GM23248 (cell line): ENCODE data around the gene TAF1B. TPM values are rescaled to one million over a fixed set of nuclear protein-coding genes. Genes with fewer than 3 reads are reported as not detected.

ENCODE experiments used
- DNase-seq: peaks from one replicate; pipeline ENCODE4 v3.0.0-alpha.2; 2015
- H2AFZ ChIP-seq: fragments of 200-600 bp; sonication (generic); 2 replicates; pipeline ENCODE4 v1.6.1; 2016; ENCODE audit warnings: antibody characterized with exemption
- H3F3A ChIP-seq: fragments of 200-600 bp; sonication (generic); 2 replicates; pipeline ENCODE4 v1.6.1; 2016; ENCODE audit warnings: mild to moderate bottlenecking, antibody characterized with exemption, mixed run types; ENCODE audit not compliant: insufficient read depth
- H3K27ac ChIP-seq: fragments of 200-600 bp; sonication (generic); 2 replicates; pipeline ENCODE4 v1.5.1; 2016; ENCODE audit warnings: mild to moderate bottlenecking
- H3K27me3 ChIP-seq: fragments of 200-600 bp; sonication (generic); replicated peaks from 2 replicates; pipeline ENCODE4 v1.6.1; 2016; ENCODE audit warnings: mild to moderate bottlenecking; ENCODE audit not compliant: insufficient read depth
- H3K36me3 ChIP-seq: fragments of 200-600 bp; sonication (generic); 2 replicates; pipeline ENCODE4 v1.6.1; 2016; ENCODE audit warnings: low read depth, mild to moderate bottlenecking
- H3K4me1 ChIP-seq: fragments of 200-600 bp; sonication (generic); 2 replicates; pipeline ENCODE4 v1.6.1; 2016; ENCODE audit warnings: mild to moderate bottlenecking; ENCODE audit not compliant: insufficient read depth
- H3K4me2 ChIP-seq: fragments of 200-600 bp; sonication (generic); one replicate; pipeline ENCODE4 v1.6.1; 2016; ENCODE audit warnings: mild to moderate bottlenecking; ENCODE audit not compliant: unreplicated experiment
- H3K4me3 ChIP-seq: fragments of 200-600 bp; sonication (generic); 2 replicates; pipeline ENCODE4 v1.5.1; 2016; ENCODE audit warnings: mild to moderate bottlenecking
- H3K79me2 ChIP-seq: fragments of 200-600 bp; sonication (generic); 2 replicates; pipeline ENCODE4 v1.6.1; 2016; ENCODE audit warnings: mild to moderate bottlenecking; ENCODE audit not compliant: insufficient read depth
- H3K9ac ChIP-seq: fragments of 200-600 bp; sonication (generic); 2 replicates; pipeline ENCODE4 v1.6.1; 2016; ENCODE audit warnings: mild to moderate bottlenecking
- H3K9me2 ChIP-seq: fragments of 200-600 bp; sonication (generic); 2 replicates; pipeline ENCODE4 v1.6.1; 2016; ENCODE audit warnings: mixed run types, mild to moderate bottlenecking, moderate library complexity; ENCODE audit not compliant: insufficient read depth
- H3K9me3 ChIP-seq: fragments of 200-600 bp; sonication (generic); one replicate; pipeline ENCODE4 v1.6.1; 2017; ENCODE audit warnings: low read depth
- H4K20me1 ChIP-seq: fragments of 200-600 bp; sonication (generic); 2 replicates; pipeline ENCODE4 v1.6.0; 2016; ENCODE audit not compliant: insufficient read depth
- EZH2 ChIP-seq: fragments of 200-600 bp; sonication (generic); IDR thresholded peaks from 2 replicates; pipeline ENCODE4 v1.6.1; 2018; ENCODE audit warnings: antibody characterized with exemption, mild to moderate bottlenecking; ENCODE audit not compliant: insufficient read depth, poor library complexity, severe bottlenecking
- EZH2phosphoT487 ChIP-seq: fragments of 200-600 bp; sonication (generic); IDR thresholded peaks from 2 replicates; pipeline ENCODE4 v1.6.1; 2018; ENCODE audit warnings: antibody characterized with exemption, moderate library complexity, mild to moderate bottlenecking, low read depth; ENCODE audit not compliant: insufficient read depth
- WGBS, 2 experiments: methylation state at CpG; one replicate each; pipeline ENCODE4 v1.1.6; 2015 to 2017; ENCODE audit warnings: low lambda C conversion rate in 2 of 2, low coverage in 1 of 2; ENCODE audit errors: missing lambda C conversion rate in 2 of 2; 5-methylcytosine and 5-hydroxymethylcytosine counted together
- in situ Hi-C: fragments of 300-500 bp; cut with MboI; formaldehyde crosslinking; loops from 2 replicates; pipeline ENCODE4 v1.15.0; 2020
- polyA plus RNA-seq: library from polyadenylated mRNA; unstranded; fragments of >200 nt; fragmentation: Nextera tagmentation; extraction: Ambion mirVana; gene quantifications from 2 replicates; pipeline ENCODE4 v1.2.1, GENCODE V29; 2016
- total RNA-seq: library from RNA; depleted of rRNA; stranded (reverse); fragments of >200 nt; shearing (Covaris generic); gene quantifications from 2 replicates; pipeline ENCODE4 v1.2.3, GENCODE V29; 2014

Gene TAF1B
- total and polyA plus RNA-seq, 2 experiments from 2014 or later = 16.6 to 27.0 TPM

GRCh38 chr2:9970200-9971044 lies 127.1 kb downstream of the TAF1B start:
- Histone ChIP-seq H2AFZ (peak overlapping the region; percentile 80), H3F3A (peaks cover 45% of the 10 kb centered on the region), H3K4me1 (peaks cover 45% of the 10 kb centered on the region), H3K36me3 (no peaks in the 10 kb centered on the region), H3K4me2 (peak overlapping the region; percentile 60), H3K79me2 (no peaks in the 10 kb centered on the region), H4K20me1 (no peaks in the 10 kb centered on the region), H3K9ac (peak overlapping the region; percentile 29), H3K27me3 (no peaks in the 10 kb centered on the region), H3K9me2 (no peaks in the 10 kb centered on the region), H3K27ac (peak overlapping the region; percentile 70), H3K9me3 (no peaks in the 10 kb centered on the region), H3K4me3 (0 out of 2 replicates have a peak overlapping the region, but pooled peaks have one; percentile 18)
- 22 to 31% methylated on average over 12 of the region's 12 CpGs for WGBS, 2 experiments
- DNase-seq = peak; percentile 54
- TF ChIP-seq EZH2phosphoT487 (no peak), EZH2 (no peak)
- in situ Hi-C loops = no loop called here

DNA sequence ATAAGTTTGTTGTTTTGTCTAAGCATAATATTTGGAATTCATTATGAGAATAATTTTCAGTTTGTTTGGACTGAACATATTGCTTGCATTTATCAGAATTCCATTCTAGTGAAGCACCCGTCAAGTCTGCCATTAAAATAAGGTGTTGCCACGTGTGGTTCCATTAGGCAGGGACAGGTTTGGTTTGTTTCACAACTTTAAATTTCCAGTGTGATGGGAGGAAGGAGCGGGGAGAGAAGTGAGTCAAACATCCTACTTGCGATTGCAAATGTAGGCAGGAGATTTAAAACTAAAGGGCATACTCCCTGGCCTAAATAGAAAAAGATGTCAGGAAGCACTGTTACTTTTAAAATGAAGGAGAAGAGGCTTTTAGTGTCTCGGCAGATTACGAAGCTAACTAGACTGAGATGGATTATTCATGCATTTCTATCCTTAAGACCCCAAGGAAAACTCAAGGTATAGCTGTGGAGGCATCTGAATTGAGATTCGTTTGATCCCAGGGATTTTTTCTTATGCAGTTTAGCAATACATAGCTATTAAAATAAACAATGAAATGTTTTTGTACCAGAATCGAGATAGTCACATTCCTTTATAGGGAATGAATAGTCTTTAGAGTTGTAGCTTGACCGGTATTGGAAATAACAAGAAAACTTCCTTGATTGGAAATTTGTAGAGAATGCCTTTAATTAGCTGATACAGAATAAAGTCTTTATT lies 128.0 kb downstream of the TAF1B start:
- peak overlapping the region; percentile 70 for H3K27ac ChIP-seq
- TF ChIP-seq EZH2 (no peak), EZH2phosphoT487 (no peak)
- H4K20me1 ChIP-seq = no peaks in the 10 kb centered on the region
- no peaks in the 10 kb centered on the region for H3K9me2 ChIP-seq
- 0 out of 2 replicates have a peak overlapping the region, but pooled peaks have one; percentile 18 for H3K4me3 ChIP-seq
- peaks cover 51% of the 10 kb centered on the region for H3K4me1 ChIP-seq
- peak; percentile 74 for DNase-seq
- no peaks in the 10 kb centered on the region for H3K9me3 ChIP-seq
- no peaks in the 10 kb centered on the region for H3K36me3 ChIP-seq
- H3F3A ChIP-seq = peaks cover 50% of the 10 kb centered on the region
- H3K79me2 ChIP-seq = no peaks in the 10 kb centered on the region
- WGBS, 2 experiments = 7% methylated on average over 9 of the region's 9 CpGs
- H2AFZ ChIP-seq = peak overlapping the region; percentile 80
- H3K4me2 ChIP-seq = peak overlapping the region; percentile 60
- H3K9ac ChIP-seq = peak overlapping the region; percentile 29
- no peaks in the 10 kb centered on the region for H3K27me3 ChIP-seq
- in situ Hi-C loops = no loop called here

- in situ Hi-C loops = no loop called here
- H3K9me2 ChIP-seq = no peaks in the 10 kb centered on the region
- H3K4me3 ChIP-seq = no peak overlapping the region
- WGBS, 2 experiments = 71 to 73% methylated on average over 6 of the region's 6 CpGs
- H2AFZ ChIP-seq = no peak overlapping the region; the same call in 1 of the 2 replicates
- peak overlapping the region; percentile 29; the same call in 1 of the 2 replicates for H3K9ac ChIP-seq
- H3K36me3 ChIP-seq = no peaks in the 10 kb centered on the region
- H3K4me1 ChIP-seq = peaks cover 54% of the 10 kb centered on the region
- H3K27me3 ChIP-seq = no peaks in the 10 kb centered on the region
- TF ChIP-seq EZH2 = no peak
- TF ChIP-seq EZH2phosphoT487 = no peak
- peak overlapping the region; percentile 70 for H3K27ac ChIP-seq
- no peak for DNase-seq
- H3F3A ChIP-seq = peaks cover 55% of the 10 kb centered on the region
- no peaks in the 10 kb centered on the region for H3K79me2 ChIP-seq
- H3K4me2 ChIP-seq = peak overlapping the region; percentile 60
- no peaks in the 10 kb centered on the region for H4K20me1 ChIP-seq
- H3K9me3 ChIP-seq = no peaks in the 10 kb centered on the region
These were observed 128.6 kb downstream of the TAF1B start for GRCh38 chr2:9971890-9972289.

DNA sequence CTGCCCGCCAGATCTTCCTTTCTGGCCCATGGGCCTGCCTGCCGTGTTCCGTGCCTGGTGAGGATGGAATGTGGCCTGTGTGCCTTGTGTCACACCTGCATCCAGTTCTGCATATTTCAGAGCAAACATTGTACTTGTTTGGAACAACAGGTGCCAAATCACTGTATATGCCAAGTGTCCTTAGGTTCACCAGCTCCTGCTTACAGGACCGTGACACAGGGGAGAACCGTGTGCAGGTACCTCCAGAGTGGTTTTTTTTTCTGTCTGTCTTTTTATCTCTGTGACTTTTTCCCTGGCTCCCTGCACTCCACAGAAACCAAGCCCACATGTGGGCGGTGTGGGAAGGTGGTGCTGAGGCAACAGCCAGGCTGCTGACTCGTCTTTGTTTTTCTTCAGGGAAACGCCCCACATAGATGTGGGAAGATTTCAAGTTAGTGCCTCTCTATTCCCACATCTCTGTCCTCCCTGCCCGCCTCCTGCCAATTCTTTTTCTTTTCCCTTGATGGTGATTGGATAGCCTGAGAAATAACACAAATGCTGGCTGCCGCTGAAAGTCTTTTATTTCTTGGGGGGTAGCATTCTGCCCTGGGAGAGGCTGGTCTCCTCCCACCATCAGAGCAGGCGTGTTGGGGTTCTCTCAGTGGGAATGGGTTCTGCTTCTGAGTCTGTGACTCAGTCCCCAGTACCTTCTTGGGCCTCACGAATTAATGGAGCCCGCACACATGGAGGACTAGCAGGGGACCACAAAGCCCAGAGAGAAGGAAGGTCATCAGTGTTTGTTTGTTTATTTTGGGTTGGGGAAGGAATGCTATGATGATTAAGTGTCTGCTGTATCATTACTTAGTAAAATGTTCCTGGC lies 129.6 kb downstream of the TAF1B start:
- Histone ChIP-seq H3K27me3 (no peaks in the 10 kb centered on the region), H3K36me3 (no peaks in the 10 kb centered on the region), H3K79me2 (no peaks in the 10 kb centered on the region), H2AFZ (no peak overlapping the region), H4K20me1 (no peaks in the 10 kb centered on the region), H3K9me3 (no peaks in the 10 kb centered on the region), H3K4me2 (peak overlapping the region; percentile 69), H3K27ac (peak overlapping the region; percentile 67), H3K4me1 (peaks cover 49% of the 10 kb centered on the region), H3K9me2 (no peaks in the 10 kb centered on the region), H3K9ac (peak overlapping the region; percentile 48), H3F3A (peaks cover 55% of the 10 kb centered on the region), H3K4me3 (no peak overlapping the region)
- no peak for TF ChIP-seq EZH2phosphoT487
- no peak for TF ChIP-seq EZH2
- in situ Hi-C loops = no loop called here
- DNase-seq = peak; percentile 92
- 32 to 37% methylated on average over 13 of the region's 13 CpGs for WGBS, 2 experiments
